ENCODE results near the gene PMS1.

Gene PMS1

GRCh38 chr2:189770590-189771322 is 13.5 kb upstream of the PMS1 start:
- DNase-seq (ENCODE audit: insufficient read length, low spot score) (no peak), FAIRE-seq (no peak)
- no peak for TF ChIP-seq SPI1 (IDR thresholded peaks at IDR 0.05; ENCODE audit: low read depth, low read length)
- TF ChIP-seq POU2F2 (IDR thresholded peaks at IDR 0.05; ENCODE audit: low read depth, low read length): no peak
- no peak for TF ChIP-seq TAF1 (IDR thresholded peaks at IDR 0.05; ENCODE audit: low read depth, low read length)
- no peak for TF ChIP-seq POLR2A (IDR thresholded peaks at IDR 0.05; ENCODE audit: low read depth, low read length)
- no peak for TF ChIP-seq POLR2AphosphoS5 (IDR thresholded peaks at IDR 0.05; ENCODE audit: low read depth, low read length)
- no peak for TF ChIP-seq PAX5 (IDR thresholded peaks at IDR 0.05; ENCODE audit: insufficient read depth, low read length, severe bottlenecking)

DNA sequence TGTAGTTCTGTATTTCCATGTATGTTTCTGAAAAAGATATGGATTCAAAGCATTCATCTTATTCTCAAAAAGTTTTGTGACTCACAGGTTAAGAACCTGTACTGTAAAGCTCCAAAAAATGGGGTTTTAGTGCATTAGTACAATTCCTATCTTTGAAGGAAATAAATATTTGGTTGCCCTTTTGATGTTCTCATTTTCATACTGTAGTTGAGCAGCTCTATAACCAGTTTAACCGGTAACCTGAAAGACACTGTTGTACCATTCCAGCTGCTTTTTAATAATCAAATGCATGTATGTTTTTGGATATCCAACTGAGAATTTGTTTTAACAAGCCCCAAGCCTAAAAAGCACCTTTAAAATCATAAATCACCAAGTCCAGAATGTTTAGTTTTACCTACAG is 12.0 kb upstream of the PMS1 start:
- FAIRE-seq: no peak
- DNase-seq (ENCODE audit: insufficient read length, low spot score): no peak
- TF ChIP-seq SPI1 (IDR thresholded peaks at IDR 0.05; ENCODE audit: low read depth, low read length): no peak
- no peak for TF ChIP-seq POLR2AphosphoS5 (IDR thresholded peaks at IDR 0.05; ENCODE audit: low read depth, low read length)
- no peak for TF ChIP-seq POU2F2 (IDR thresholded peaks at IDR 0.05; ENCODE audit: low read depth, low read length)
- TF ChIP-seq POLR2A (IDR thresholded peaks at IDR 0.05; ENCODE audit: low read depth, low read length): no peak
- TF ChIP-seq TAF1 (IDR thresholded peaks at IDR 0.05; ENCODE audit: low read depth, low read length): no peak
- no peak for TF ChIP-seq PAX5 (IDR thresholded peaks at IDR 0.05; ENCODE audit: insufficient read depth, low read length, severe bottlenecking)

GRCh38 chr2:189782221-189782671 is 2.0 kb upstream of the PMS1 start:
- FAIRE-seq (peak; percentile 16), DNase-seq (ENCODE audit: insufficient read length, low spot score) (no peak)
- TF ChIP-seq TAF1 (IDR thresholded peaks at IDR 0.05; ENCODE audit: low read depth, low read length) (no peak), POLR2A (IDR thresholded peaks at IDR 0.05; ENCODE audit: low read depth, low read length) (no peak), SPI1 (IDR thresholded peaks at IDR 0.05; ENCODE audit: low read depth, low read length) (no peak), POU2F2 (IDR thresholded peaks at IDR 0.05; ENCODE audit: low read depth, low read length) (no peak), POLR2AphosphoS5 (IDR thresholded peaks at IDR 0.05; ENCODE audit: low read depth, low read length) (no peak)

DNA sequence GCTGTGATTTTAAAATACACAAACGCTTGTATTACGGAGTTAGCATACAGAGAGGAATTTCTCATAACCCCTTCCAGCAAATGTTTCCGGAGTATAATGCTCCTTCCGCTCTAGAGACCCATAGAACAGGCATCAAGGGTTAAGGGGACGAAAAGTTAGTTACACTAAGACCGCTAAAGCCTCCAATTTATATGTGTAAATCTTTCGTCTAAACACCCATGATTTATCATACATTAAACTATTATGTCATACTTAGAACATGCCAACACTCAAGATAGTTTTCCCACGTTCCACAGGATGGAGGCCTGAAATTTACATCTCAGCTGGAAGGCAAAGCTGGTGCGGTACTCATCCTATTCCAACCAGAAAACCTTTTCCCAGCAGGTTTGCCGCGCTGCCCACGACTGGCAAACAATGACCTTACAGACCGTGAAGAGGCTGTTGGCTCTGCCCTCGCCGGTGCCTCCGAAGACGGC is 761 bp upstream of the PMS1 start:
- TF ChIP-seq SPI1 (IDR thresholded peaks at IDR 0.05; ENCODE audit: low read depth, low read length): no peak
- no peak for TF ChIP-seq TAF1 (IDR thresholded peaks at IDR 0.05; ENCODE audit: low read depth, low read length)
- TF ChIP-seq POLR2AphosphoS5 (IDR thresholded peaks at IDR 0.05; ENCODE audit: low read depth, low read length): no peak
- TF ChIP-seq PAX5 (IDR thresholded peaks at IDR 0.05; ENCODE audit: insufficient read depth, low read length, severe bottlenecking): no peak
- no peak for TF ChIP-seq POU2F2 (IDR thresholded peaks at IDR 0.05; ENCODE audit: low read depth, low read length)
- no peak for TF ChIP-seq POLR2A (IDR thresholded peaks at IDR 0.05; ENCODE audit: low read depth, low read length)
- DNase-seq (ENCODE audit: insufficient read length, low spot score) (no peak), FAIRE-seq (no peak)

DNA sequence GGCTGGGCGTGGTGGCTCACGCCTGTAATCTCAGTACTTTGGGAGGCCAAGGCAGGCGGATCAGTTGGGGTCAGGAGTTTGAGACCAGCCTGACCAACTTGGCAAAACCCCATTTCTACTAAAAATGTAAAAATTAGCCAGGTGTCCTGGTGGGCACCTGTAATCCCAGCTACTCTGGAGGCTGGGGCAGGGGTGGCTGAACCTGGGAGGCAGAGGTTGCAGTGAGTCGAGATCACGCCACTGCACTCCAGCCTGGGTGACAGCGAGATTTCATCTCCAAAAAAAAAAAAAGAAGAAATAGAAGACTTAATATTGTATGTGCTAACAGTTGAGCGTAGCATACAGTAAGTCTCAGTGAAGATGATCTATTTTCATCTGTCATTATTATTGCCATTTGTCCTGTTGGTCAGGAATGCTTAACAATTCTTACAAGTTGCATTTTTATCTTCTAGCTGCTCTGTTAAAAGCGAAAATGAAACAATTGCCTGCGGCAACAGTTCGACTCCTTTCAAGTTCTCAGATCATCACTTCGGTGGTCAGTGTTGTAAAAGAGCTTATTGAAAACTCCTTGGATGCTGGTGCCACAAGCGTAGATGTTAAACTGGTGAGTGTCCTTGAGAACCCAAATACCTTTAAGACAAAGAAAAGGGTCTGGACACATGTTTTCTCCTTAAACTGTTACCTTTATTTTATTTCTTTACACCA is 7.2 kb downstream of the PMS1 start:
- DNase-seq (ENCODE audit: insufficient read length, low spot score): no peak
- FAIRE-seq: no peak
- no peak for TF ChIP-seq TAF1 (IDR thresholded peaks at IDR 0.05; ENCODE audit: low read depth, low read length)
- no peak for TF ChIP-seq PAX5 (IDR thresholded peaks at IDR 0.05; ENCODE audit: insufficient read depth, low read length, severe bottlenecking)

GRCh38 chr2:189794310-189794709 is 10.1 kb downstream of the PMS1 start:
- FAIRE-seq (no peak), DNase-seq (ENCODE audit: insufficient read length, low spot score) (no peak)

GRCh38 chr2:189797902-189798301 is 13.7 kb downstream of the PMS1 start:
- FAIRE-seq (peak; percentile 60), DNase-seq (ENCODE audit: insufficient read length, low spot score) (no peak)
- TF ChIP-seq PAX5 (IDR thresholded peaks at IDR 0.05; ENCODE audit: insufficient read depth, low read length, severe bottlenecking): no peak

More at GRCh38 chr2:189794310-189794709, 10.1 kb downstream of the PMS1 start:
- TF ChIP-seq POU2F2 (IDR thresholded peaks at IDR 0.05; ENCODE audit: low read depth, low read length) (no peak), TAF1 (IDR thresholded peaks at IDR 0.05; ENCODE audit: low read depth, low read length) (no peak), PAX5 (IDR thresholded peaks at IDR 0.05; ENCODE audit: insufficient read depth, low read length, severe bottlenecking) (no peak), SPI1 (IDR thresholded peaks at IDR 0.05; ENCODE audit: low read depth, low read length) (no peak), POLR2A (IDR thresholded peaks at IDR 0.05; ENCODE audit: low read depth, low read length) (no peak), POLR2AphosphoS5 (IDR thresholded peaks at IDR 0.05; ENCODE audit: low read depth, low read length) (no peak)

- FAIRE-seq (peak; percentile 62), DNase-seq (ENCODE audit: insufficient read length, low spot score) (no peak)
- TF ChIP-seq POLR2AphosphoS5 (IDR thresholded peaks at IDR 0.05; ENCODE audit: low read depth, low read length) (no peak), POU2F2 (IDR thresholded peaks at IDR 0.05; ENCODE audit: low read depth, low read length) (no peak), TAF1 (IDR thresholded peaks at IDR 0.05; ENCODE audit: low read depth, low read length) (no peak), PAX5 (IDR thresholded peaks at IDR 0.05; ENCODE audit: insufficient read depth, low read length, severe bottlenecking) (no peak), SPI1 (IDR thresholded peaks at IDR 0.05; ENCODE audit: low read depth, low read length) (no peak), POLR2A (IDR thresholded peaks at IDR 0.05; ENCODE audit: low read depth, low read length) (no peak)
Measured at GRCh38 chr2:189798312-189799029, 14.2 kb downstream of the PMS1 start.

GRCh38 chr2:189799030-189799331 is 14.7 kb downstream of the PMS1 start:
- no peak for DNase-seq (ENCODE audit: insufficient read length, low spot score)
- FAIRE-seq: no peak
- TF ChIP-seq POLR2A (IDR thresholded peaks at IDR 0.05; ENCODE audit: low read depth, low read length): no peak
- no peak for TF ChIP-seq TAF1 (IDR thresholded peaks at IDR 0.05; ENCODE audit: low read depth, low read length)
- no peak for TF ChIP-seq POLR2AphosphoS5 (IDR thresholded peaks at IDR 0.05; ENCODE audit: low read depth, low read length)
- no peak for TF ChIP-seq SPI1 (IDR thresholded peaks at IDR 0.05; ENCODE audit: low read depth, low read length)
- TF ChIP-seq PAX5 (IDR thresholded peaks at IDR 0.05; ENCODE audit: insufficient read depth, low read length, severe bottlenecking): no peak
- no peak for TF ChIP-seq POU2F2 (IDR thresholded peaks at IDR 0.05; ENCODE audit: low read depth, low read length)

All from GM12891 (cell line).